Measurements from ENCODE around the gene TLCD3B.

- TF ChIP-seq MAX (IDR thresholded peaks at IDR 0.05) (no peak), CEBPB (IDR thresholded peaks at IDR 0.05) (no peak), YY1 (IDR thresholded peaks at IDR 0.05; ENCODE audit: low read depth) (no peak), REST (IDR thresholded peaks at IDR 0.05; ENCODE audit: low read depth) (no peak), NFIC (IDR thresholded peaks at IDR 0.05) (no peak), USF1 (IDR thresholded peaks at IDR 0.05) (no peak), RAD21 (IDR thresholded peaks at IDR 0.05; ENCODE audit: low read depth) (no peak), TAF1 (IDR thresholded peaks at IDR 0.05; ENCODE audit: low read depth) (no peak), ZBTB7A (IDR thresholded peaks at IDR 0.05; ENCODE audit: low read depth) (no peak), TCF12 (IDR thresholded peaks at IDR 0.05; ENCODE audit: low read depth) (no peak), TEAD4 (IDR thresholded peaks at IDR 0.05) (no peak), EGR1 (IDR thresholded peaks at IDR 0.05) (no peak)
Measured at GRCh38 chr16:30003670-30004423, 27.2 kb downstream of the TLCD3B start.
